Neuronal stem cell (in vitro differentiated cells): ENCODE measurements around the gene FOXP1.

Source experiments
- DNase-seq: peaks from one replicate; pipeline ENCODE4 v3.0.0-alpha.2; 2013; ENCODE audit warnings: low spot score
- H2AFZ ChIP-seq: one replicate; pipeline ENCODE4 v1.6.1; 2013; ENCODE audit warnings: mild to moderate bottlenecking, low read length, inconsistent platforms
- H2AK5ac ChIP-seq: 2 replicates; pipeline ENCODE4 v1.6.1; 2013; ENCODE audit warnings: low read depth, mild to moderate bottlenecking, inconsistent platforms, low read length, moderate library complexity, mixed read lengths
- H2BK120ac ChIP-seq: 2 replicates; pipeline ENCODE4 v1.6.1; 2013; ENCODE audit warnings: low read depth, mild to moderate bottlenecking, inconsistent platforms, low read length, moderate library complexity, mixed read lengths
- H2BK12ac ChIP-seq: one replicate; pipeline ENCODE4 v1.6.1; 2013; ENCODE audit warnings: low read length, inconsistent platforms
- H2BK15ac ChIP-seq: 2 replicates; pipeline ENCODE4 v1.6.1; 2013; ENCODE audit warnings: mild to moderate bottlenecking, low read length, inconsistent platforms, mixed read lengths
- H2BK5ac ChIP-seq: one replicate; pipeline ENCODE4 v1.6.1; 2013; ENCODE audit warnings: inconsistent platforms, mild to moderate bottlenecking, low read length, moderate library complexity
- H3K14ac ChIP-seq: one replicate; pipeline ENCODE4 v1.6.1; 2013; ENCODE audit warnings: low read length, inconsistent platforms
- H3K18ac ChIP-seq: 2 replicates; pipeline ENCODE4 v1.6.1; 2013; ENCODE audit warnings: low read length, inconsistent platforms
- H3K23ac ChIP-seq: 2 replicates; pipeline ENCODE4 v1.6.1; 2013; ENCODE audit warnings: low read depth, mild to moderate bottlenecking, mixed read lengths, low read length, inconsistent platforms; ENCODE audit not compliant: poor library complexity
- H3K27ac ChIP-seq: replicated peaks from 3 replicates; pipeline ENCODE4 v1.5.1; 2013; ENCODE audit warnings: low read length, inconsistent platforms
- H3K27me3 ChIP-seq, 3 experiments: 2 replicates each; pipeline ENCODE4 v1.6.1; 2013; ENCODE audit warnings: low read length in 3 of 3, mild to moderate bottlenecking in 2 of 3, inconsistent platforms in 1 of 3, low read depth in 1 of 3, mixed read lengths in 1 of 3, moderate library complexity in 1 of 3; ENCODE audit not compliant: control insufficient read depth in 3 of 3, insufficient read depth in 3 of 3
- H3K36me3 ChIP-seq, 2 donors: replicated peaks in 1 of 2; 2 replicates each; pipeline ENCODE4 v1.6.1; 2013; ENCODE audit warnings: low read length in 2 of 2; ENCODE audit not compliant: control insufficient read depth in 2 of 2, insufficient read depth in 2 of 2
- H3K4ac ChIP-seq: 2 replicates; pipeline ENCODE4 v1.6.1; 2013; ENCODE audit warnings: inconsistent platforms, mild to moderate bottlenecking, low read length, moderate library complexity
- H3K4me1 ChIP-seq, 2 donors: 1 replicate in 1 of 2; 2 replicates in 1 of 2; pipeline ENCODE4 v1.6.1; 2013; ENCODE audit warnings: low read length in 2 of 2, low read depth in 1 of 2; ENCODE audit not compliant: control insufficient read depth in 2 of 2, insufficient read depth in 1 of 2
- H3K4me2 ChIP-seq: one replicate; pipeline ENCODE4 v1.6.1; 2013; ENCODE audit warnings: mild to moderate bottlenecking, low read length, inconsistent platforms; ENCODE audit not compliant: insufficient read depth, poor library complexity, severe bottlenecking
- H3K4me3 ChIP-seq, 2 donors: 2 replicates each; pipeline ENCODE4 v1.5.1; 2013; ENCODE audit warnings: low read length in 2 of 2, mild to moderate bottlenecking in 2 of 2, inconsistent platforms in 1 of 2, moderate library complexity in 1 of 2
- H3K79me1 ChIP-seq: one replicate; pipeline ENCODE4 v1.6.1; 2013; ENCODE audit warnings: low read depth, mild to moderate bottlenecking, inconsistent platforms, low read length, moderate library complexity
- H3K9ac ChIP-seq: one replicate; pipeline ENCODE4 v1.6.1; 2013; ENCODE audit warnings: mild to moderate bottlenecking, low read depth, low read length, inconsistent platforms; ENCODE audit not compliant: poor library complexity
- H3K9me3 ChIP-seq, 2 donors: replicated peaks in 1 of 2; 2 replicates each; pipeline versions ENCODE3 to v1.6.1; 2013; ENCODE audit warnings: low read length in 2 of 2, mild to moderate bottlenecking in 2 of 2, inconsistent platforms in 1 of 2, low read depth in 1 of 2, mixed read lengths in 1 of 2, moderate library complexity in 1 of 2; ENCODE audit not compliant: control insufficient read depth in 2 of 2, insufficient read depth in 1 of 2
- H4K8ac ChIP-seq: one replicate; pipeline ENCODE4 v1.6.1; 2013; ENCODE audit warnings: low read depth, mild to moderate bottlenecking, inconsistent platforms, low read length, moderate library complexity
- H4K91ac ChIP-seq: one replicate; pipeline ENCODE4 v1.6.1; 2013; ENCODE audit warnings: low read length, low read depth, mild to moderate bottlenecking, inconsistent platforms; ENCODE audit not compliant: poor library complexity
- WGBS, 2 donors: extraction: QIAGEN DNeasy Blood & Tissue Kit; methylation state at CpG; one replicate each; pipeline ENCODE4 v1.1.7; 2013; ENCODE audit warnings: missing lambda C conversion rate in 2 of 2, mixed read lengths in 1 of 2; ENCODE audit not compliant: insufficient read length in 2 of 2, insufficient replicate concordance in 1 of 2; ENCODE audit errors: extremely low coverage in 2 of 2; 5-methylcytosine and 5-hydroxymethylcytosine counted together

FOXP1 gene

DNA sequence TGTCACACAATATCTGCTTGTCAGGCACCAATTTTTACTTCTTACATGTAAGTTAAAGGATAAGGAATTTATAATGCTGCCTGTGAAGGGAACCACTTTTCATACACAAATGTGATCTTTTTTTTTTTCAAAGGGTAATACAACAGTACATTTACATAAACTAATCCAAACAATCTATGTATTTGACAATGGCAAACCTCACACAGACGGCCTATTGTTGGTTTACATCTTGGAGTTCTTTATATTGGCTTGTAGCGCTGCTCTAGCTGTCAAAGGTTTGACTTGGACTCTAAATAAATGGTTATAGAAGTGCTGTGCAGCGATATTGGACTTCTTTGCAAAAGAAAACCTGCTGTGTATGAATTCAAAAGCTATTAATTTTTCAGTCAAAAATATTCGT lies 598.0 kb downstream of the FOXP1 start:
- no peak overlapping the region for H3K4ac ChIP-seq
- H2BK5ac ChIP-seq, result no peak overlapping the region
- no peaks in the 10 kb centered on the region for H3K27me3 ChIP-seq
- no peak overlapping the region for H2BK12ac ChIP-seq
- H3K79me1 ChIP-seq, result no peaks in the 10 kb centered on the region
- no peak overlapping the region for H3K4me3 ChIP-seq
- peaks cover 0 to 52% of the 10 kb centered on the region in 2 donors for H3K36me3 ChIP-seq
- H3K14ac ChIP-seq, result no peak overlapping the region
- H3K18ac ChIP-seq, result no peak overlapping the region
- no peak overlapping the region for H2BK15ac ChIP-seq
- no peak for DNase-seq
- H2BK120ac ChIP-seq, result no peak overlapping the region
- no peak overlapping the region for H3K27ac ChIP-seq
- peaks cover 0 to 3% of the 10 kb centered on the region in 2 donors for H3K9me3 ChIP-seq
- WGBS, 2 donors, result no CpG with 5 or more reads among the region's 4 CpGs
- peaks cover 8 to 16% of the 10 kb centered on the region in 2 donors for H3K4me1 ChIP-seq
- H2AFZ ChIP-seq, result no peak overlapping the region
- H4K91ac ChIP-seq, result no peak overlapping the region
- H4K8ac ChIP-seq, result no peak overlapping the region
- no peak overlapping the region for H3K4me2 ChIP-seq
- H3K9ac ChIP-seq, result no peak overlapping the region
- H3K23ac ChIP-seq, result no peak overlapping the region
- no peak overlapping the region for H2AK5ac ChIP-seq

DNA sequence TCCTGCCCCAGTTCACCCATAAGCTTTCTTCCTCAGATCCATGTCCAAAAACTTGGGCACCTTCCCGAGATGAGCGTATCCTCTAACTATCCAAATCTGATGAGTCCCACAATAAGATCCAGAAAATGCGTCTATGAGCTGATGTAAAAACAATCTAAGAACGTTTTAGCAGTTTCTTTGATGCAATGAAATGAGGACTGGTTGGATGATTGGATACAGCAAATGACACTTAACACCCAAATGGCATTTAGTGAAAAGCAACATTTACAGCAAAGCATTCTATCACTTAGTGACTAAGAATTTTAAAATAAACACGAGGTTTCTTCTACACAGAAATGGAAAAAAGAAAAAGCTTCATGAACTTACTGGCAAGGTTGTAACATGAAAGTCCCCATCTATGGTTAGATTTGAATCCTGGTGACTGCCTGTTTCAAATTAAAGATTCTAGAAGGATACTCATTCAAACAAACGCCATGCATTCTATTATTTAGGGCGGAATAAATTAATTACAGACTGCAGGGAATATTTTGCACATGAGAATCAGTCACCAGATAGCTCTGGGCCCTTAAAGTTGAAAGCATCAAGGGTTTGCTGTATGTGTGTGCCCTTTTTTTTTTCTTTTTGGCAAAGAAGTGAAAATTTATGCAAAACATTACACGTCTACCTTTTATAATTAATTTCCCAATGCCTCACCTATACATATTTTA lies 598.6 kb downstream of the FOXP1 start:
- no peak overlapping the region for H2AFZ ChIP-seq
- no peak overlapping the region for H4K91ac ChIP-seq
- no peaks in the 10 kb centered on the region for H3K79me1 ChIP-seq
- no peak overlapping the region for H3K18ac ChIP-seq
- no peak overlapping the region for H3K27ac ChIP-seq
- no peaks in the 10 kb centered on the region for H3K27me3 ChIP-seq
- H2AK5ac ChIP-seq, result no peak overlapping the region
- H3K14ac ChIP-seq, result no peak overlapping the region
- H2BK15ac ChIP-seq, result no peak overlapping the region
- H3K4me2 ChIP-seq, result no peak overlapping the region
- peaks cover 11 to 16% of the 10 kb centered on the region in 2 donors for H3K4me1 ChIP-seq
- H3K23ac ChIP-seq, result no peak overlapping the region
- no CpG with 5 or more reads among the region's 8 CpGs for WGBS, 2 donors
- H2BK120ac ChIP-seq, result no peak overlapping the region
- H3K4ac ChIP-seq, result no peak overlapping the region
- H3K36me3 ChIP-seq, result peaks cover 0 to 52% of the 10 kb centered on the region in 2 donors
- no peak overlapping the region for H4K8ac ChIP-seq
- H3K4me3 ChIP-seq, result no peak overlapping the region
- H2BK5ac ChIP-seq, result no peak overlapping the region
- no peak for DNase-seq
- H3K9ac ChIP-seq, result no peak overlapping the region
- H3K9me3 ChIP-seq, result peaks cover 0 to 3% of the 10 kb centered on the region in 2 donors
- H2BK12ac ChIP-seq, result no peak overlapping the region

DNA sequence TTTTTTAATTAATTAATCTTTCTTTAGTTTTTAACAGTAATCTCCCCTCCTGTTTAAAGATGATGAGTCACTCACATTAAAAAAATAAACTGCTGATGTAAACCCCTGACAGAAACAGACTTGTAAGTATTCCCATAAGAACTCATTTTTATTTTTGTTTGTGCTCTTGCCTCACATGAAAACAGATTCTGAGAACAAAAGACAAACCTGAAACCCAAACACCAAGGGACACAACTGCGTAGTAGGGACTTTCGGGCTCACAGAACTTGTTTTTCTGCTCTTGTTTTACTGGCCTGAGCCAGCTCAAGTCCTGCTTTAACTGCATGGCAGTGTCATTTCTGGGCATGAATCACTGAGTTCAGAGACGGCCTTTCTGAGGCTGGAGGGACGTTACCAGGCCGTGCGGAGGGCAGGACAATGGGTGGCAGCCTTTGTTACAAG lies 600.8 kb downstream of the FOXP1 start:
- no peak for DNase-seq
- Histone ChIP-seq H2AK5ac (no peak overlapping the region), H3K4ac (no peak overlapping the region), H4K91ac (no peak overlapping the region), H3K4me2 (no peak overlapping the region), H2BK120ac (no peak overlapping the region), H2BK12ac (no peak overlapping the region), H3K27me3 (no peaks in the 10 kb centered on the region), H3K4me3 (no peak overlapping the region), H3K14ac (no peak overlapping the region), H2AFZ (no peak overlapping the region), H2BK5ac (peak overlapping the region; percentile 95), H3K9ac (no peak overlapping the region), H3K27ac (peak overlapping the region; percentile 94), H3K4me1 (peaks cover 15 to 16% of the 10 kb centered on the region in 2 donors), H3K79me1 (no peaks in the 10 kb centered on the region), H4K8ac (no peak overlapping the region), H2BK15ac (no peak overlapping the region), H3K18ac (peak overlapping the region; percentile 86), H3K23ac (no peak overlapping the region), H3K9me3 (peaks cover 0 to 3% of the 10 kb centered on the region in 2 donors), H3K36me3 (peaks cover under 1 to 51% of the 10 kb centered on the region in 2 donors)
- no CpG with 5 or more reads among the region's 6 CpGs for WGBS, 2 donors

DNA sequence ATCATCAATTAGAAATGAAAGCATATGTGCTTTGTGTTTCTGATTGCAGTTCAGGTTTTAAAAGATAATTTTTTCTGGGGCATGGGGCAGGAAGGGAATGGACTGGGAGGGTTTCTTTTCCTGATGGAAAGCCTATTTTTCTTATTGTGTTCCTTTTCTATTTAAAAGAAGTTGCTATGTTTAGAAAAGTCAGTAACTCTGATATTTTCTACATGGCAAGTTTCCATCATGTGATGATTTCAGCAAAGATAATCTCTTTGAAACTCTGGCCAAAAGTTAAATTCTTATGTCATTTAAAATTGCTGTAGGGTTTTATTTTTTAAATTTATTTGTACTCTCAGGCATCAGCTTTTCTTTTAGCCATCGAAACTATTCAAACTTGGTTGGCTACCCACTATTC lies 601.2 kb downstream of the FOXP1 start:
- no peak overlapping the region for H2BK12ac ChIP-seq
- no CpG with 5 or more reads among the region's 1 CpG for WGBS, 2 donors
- H2AK5ac ChIP-seq, result no peak overlapping the region
- H3K27me3 ChIP-seq, result no peaks in the 10 kb centered on the region
- H3K4me3 ChIP-seq, result no peak overlapping the region
- H3K4ac ChIP-seq, result no peak overlapping the region
- H3K79me1 ChIP-seq, result no peaks in the 10 kb centered on the region
- no peak overlapping the region for H2BK5ac ChIP-seq
- H3K4me2 ChIP-seq, result no peak overlapping the region
- peaks cover 0 to 3% of the 10 kb centered on the region in 2 donors for H3K9me3 ChIP-seq
- H3K23ac ChIP-seq, result no peak overlapping the region
- peak overlapping the region; percentile 93 for H3K27ac ChIP-seq
- no peak overlapping the region for H4K91ac ChIP-seq
- H3K36me3 ChIP-seq, result peaks cover 2 to 51% of the 10 kb centered on the region in 2 donors
- no peak overlapping the region for H3K18ac ChIP-seq
- no peak for DNase-seq
- no peak overlapping the region for H2BK120ac ChIP-seq
- no peak overlapping the region for H3K9ac ChIP-seq
- no peak overlapping the region for H2AFZ ChIP-seq
- no peak overlapping the region for H3K14ac ChIP-seq
- H2BK15ac ChIP-seq, result no peak overlapping the region
- H4K8ac ChIP-seq, result no peak overlapping the region
- peaks cover 15 to 16% of the 10 kb centered on the region in 2 donors for H3K4me1 ChIP-seq
